Measurements from ENCODE around the gene CGREF1.

DNA sequence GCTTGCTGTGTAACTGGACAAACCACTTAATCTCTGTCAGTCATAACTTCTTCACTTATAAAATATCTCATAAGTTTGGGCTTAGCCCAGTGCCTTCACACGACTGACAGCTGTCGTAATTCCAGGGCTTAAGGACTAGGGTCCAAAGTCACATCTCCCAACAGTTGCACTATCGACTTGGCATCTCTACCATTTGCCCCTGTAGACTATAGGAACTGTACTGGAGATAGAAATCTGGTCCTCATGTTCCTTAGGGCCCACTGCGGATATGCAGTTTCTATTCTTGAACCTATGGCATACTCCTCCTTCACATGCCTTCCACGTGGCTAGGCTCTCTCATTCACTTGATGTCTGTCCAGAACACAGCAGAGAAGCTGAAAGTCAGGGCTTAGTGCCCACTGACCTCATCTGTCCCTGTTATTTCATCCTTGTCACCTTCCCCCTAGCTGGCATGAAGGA lies 7.4 kb upstream of the CGREF1 start:
- no peak for TF ChIP-seq EZH2 (IDR thresholded peaks at IDR 0.05; ENCODE audit: borderline replicate concordance, insufficient read depth, low read depth, low read length, poor library complexity, severe bottlenecking)
- TF ChIP-seq, protein P1, sequence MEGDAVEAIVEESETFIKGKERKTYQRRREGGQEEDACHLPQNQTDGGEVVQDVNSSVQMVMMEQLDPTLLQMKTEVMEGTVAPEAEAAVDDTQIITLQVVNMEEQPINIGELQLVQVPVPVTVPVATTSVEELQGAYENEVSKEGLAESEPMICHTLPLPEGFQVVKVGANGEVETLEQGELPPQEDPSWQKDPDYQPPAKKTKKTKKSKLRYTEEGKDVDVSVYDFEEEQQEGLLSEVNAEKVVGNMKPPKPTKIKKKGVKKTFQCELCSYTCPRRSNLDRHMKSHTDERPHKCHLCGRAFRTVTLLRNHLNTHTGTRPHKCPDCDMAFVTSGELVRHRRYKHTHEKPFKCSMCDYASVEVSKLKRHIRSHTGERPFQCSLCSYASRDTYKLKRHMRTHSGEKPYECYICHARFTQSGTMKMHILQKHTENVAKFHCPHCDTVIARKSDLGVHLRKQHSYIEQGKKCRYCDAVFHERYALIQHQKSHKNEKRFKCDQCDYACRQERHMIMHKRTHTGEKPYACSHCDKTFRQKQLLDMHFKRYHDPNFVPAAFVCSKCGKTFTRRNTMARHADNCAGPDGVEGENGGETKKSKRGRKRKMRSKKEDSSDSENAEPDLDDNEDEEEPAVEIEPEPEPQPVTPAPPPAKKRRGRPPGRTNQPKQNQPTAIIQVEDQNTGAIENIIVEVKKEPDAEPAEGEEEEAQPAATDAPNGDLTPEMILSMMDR (IDR thresholded peaks at IDR 0.05), result no peak
